Esophagus muscularis mucosa (tissue), 3 donors: ENCODE data around the gene ATP5ME.

Experiments
- POLR2A ChIP-seq: fragments of 450-650 bp; IDR thresholded peaks from one replicate; pipeline ENCODE4 v1.6.1; 2017; ENCODE audit warnings: antibody characterized with exemption, moderate library complexity, mild to moderate bottlenecking, low read depth
- POLR2AphosphoS5 ChIP-seq, 2 donors: sonication (generic); formaldehyde crosslinking; IDR thresholded peaks; one replicate each; pipeline ENCODE4 v1.6.1; 2017; ENCODE audit warnings: antibody characterized with exemption in 2 of 2
- TF ChIP-seq, protein P1 (sequence below), 3 experiments: fragments of 200-600 bp in 2 of 3; fragments of 450-650 bp in 1 of 3; sonication (generic) in 2 of 3; IDR thresholded peaks; one replicate each; pipeline ENCODE4 v1.5.1; 2017 to 2019; ENCODE audit warnings: antibody characterized with exemption in 3 of 3, mild to moderate bottlenecking in 2 of 3, moderate library complexity in 1 of 3

DNA sequence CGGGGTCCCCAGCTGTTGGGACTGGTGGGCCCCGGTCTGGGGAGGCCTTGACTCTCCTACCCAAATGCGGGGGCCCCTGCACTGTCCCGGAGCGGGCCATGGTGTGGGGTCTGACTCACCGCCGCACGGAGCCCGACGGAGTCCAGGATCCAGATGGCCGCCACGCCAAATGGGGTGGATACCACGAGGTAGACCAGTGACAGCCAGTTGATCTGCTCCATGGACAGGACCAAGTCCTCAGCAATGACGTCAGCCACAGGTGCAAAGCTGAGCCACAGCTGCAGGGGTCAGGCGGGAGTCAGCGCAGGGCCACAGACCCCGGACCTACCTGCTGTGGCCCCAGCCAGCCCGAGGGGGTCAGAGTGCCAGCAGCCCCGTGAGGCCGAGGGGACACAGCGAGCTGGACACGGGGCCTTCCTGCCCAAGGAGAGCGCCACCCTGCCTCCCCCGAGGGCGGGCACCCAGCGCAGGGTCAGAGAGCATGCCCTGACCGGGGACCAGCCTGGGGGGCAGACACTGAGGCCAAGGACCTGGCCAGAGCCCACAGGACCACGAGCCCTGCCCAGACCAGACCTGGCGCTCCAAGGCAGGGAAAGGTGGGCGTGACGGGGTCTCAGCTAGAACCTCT lies 12.5 kb upstream of the ATP5ME start:
- no peak for TF ChIP-seq POLR2AphosphoS5 (IDR thresholded peaks at IDR 0.05)
- TF ChIP-seq, protein P1, sequence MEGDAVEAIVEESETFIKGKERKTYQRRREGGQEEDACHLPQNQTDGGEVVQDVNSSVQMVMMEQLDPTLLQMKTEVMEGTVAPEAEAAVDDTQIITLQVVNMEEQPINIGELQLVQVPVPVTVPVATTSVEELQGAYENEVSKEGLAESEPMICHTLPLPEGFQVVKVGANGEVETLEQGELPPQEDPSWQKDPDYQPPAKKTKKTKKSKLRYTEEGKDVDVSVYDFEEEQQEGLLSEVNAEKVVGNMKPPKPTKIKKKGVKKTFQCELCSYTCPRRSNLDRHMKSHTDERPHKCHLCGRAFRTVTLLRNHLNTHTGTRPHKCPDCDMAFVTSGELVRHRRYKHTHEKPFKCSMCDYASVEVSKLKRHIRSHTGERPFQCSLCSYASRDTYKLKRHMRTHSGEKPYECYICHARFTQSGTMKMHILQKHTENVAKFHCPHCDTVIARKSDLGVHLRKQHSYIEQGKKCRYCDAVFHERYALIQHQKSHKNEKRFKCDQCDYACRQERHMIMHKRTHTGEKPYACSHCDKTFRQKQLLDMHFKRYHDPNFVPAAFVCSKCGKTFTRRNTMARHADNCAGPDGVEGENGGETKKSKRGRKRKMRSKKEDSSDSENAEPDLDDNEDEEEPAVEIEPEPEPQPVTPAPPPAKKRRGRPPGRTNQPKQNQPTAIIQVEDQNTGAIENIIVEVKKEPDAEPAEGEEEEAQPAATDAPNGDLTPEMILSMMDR (IDR thresholded peaks at IDR 0.05) = no peak
- TF ChIP-seq POLR2A = no peak
